PC-3 (cell line): ENCODE data around the gene SLC24A3. TPM values are rescaled to one million over a fixed set of nuclear protein-coding genes. Genes with fewer than 3 reads are reported as not detected.

ENCODE experiments used
- ATAC-seq: fragments of 200-7000 bp; cut with Tn5 transposase; 2 replicates; pipeline ENCODE4 v1.9.1; 2020; ENCODE audit warnings: mild to moderate bottlenecking, moderate library complexity
- BruUV-seq: library from RNA; stranded (reverse); fragments of 400-500 nt; replicated peaks from 2 replicates; lab custom pipeline; 2021; lab: Mats Ljungman, UMichigan
- CTCF ChIA-PET: fragments of 300-600 bp; sonication (Branson Sonifier 250); formaldehyde crosslinking; loops from one replicate; lab custom pipeline; 2022; ENCODE audit warnings: antibody characterized with exemption; lab: Charles Lee
- POLR2A ChIA-PET: fragments of 300-600 bp; sonication (Branson Sonifier 250); formaldehyde crosslinking; loops from one replicate; lab custom pipeline; 2022; ENCODE audit warnings: antibody characterized with exemption; ENCODE audit not compliant: unreplicated experiment; lab: Charles Lee
- DNase-seq: peaks from one replicate; pipeline ENCODE4 v3.0.0-alpha.2; 2015
- H2AFZ ChIP-seq: fragments of 300-600 bp; sonication (generic); 2 replicates; pipeline ENCODE4 v1.6.0; 2016; ENCODE audit warnings: antibody characterized with exemption, low read length
- H3F3A ChIP-seq: fragments of 300-600 bp; sonication (generic); one replicate; pipeline ENCODE4 v1.6.0; 2017; ENCODE audit warnings: antibody characterized with exemption, low read length, control low read depth, mild to moderate bottlenecking; ENCODE audit not compliant: unreplicated experiment
- H3K27ac ChIP-seq: fragments of 300-600 bp; sonication (generic); 2 replicates; pipeline ENCODE4 v1.5.1; 2016; ENCODE audit warnings: mild to moderate bottlenecking, low read length
- H3K27me3 ChIP-seq: fragments of 300-600 bp; sonication (generic); 2 replicates; pipeline ENCODE4 v1.6.1; 2016; ENCODE audit warnings: low read length, mixed read lengths
- H3K36me3 ChIP-seq: fragments of 300-600 bp; sonication (generic); 2 replicates; pipeline ENCODE4 v1.6.1; 2016; ENCODE audit warnings: low read depth, mixed run types, low read length, mixed read lengths
- H3K4me1 ChIP-seq: fragments of 300-600 bp; sonication (generic); 2 replicates; pipeline ENCODE4 v1.5.1; 2016; ENCODE audit warnings: low read length; ENCODE audit not compliant: insufficient read depth
- H3K4me2 ChIP-seq: fragments of 300-600 bp; sonication (generic); 2 replicates; pipeline ENCODE4 v1.6.0; 2016; ENCODE audit warnings: low read length
- H3K4me3 ChIP-seq: fragments of 300-600 bp; sonication (generic); 2 replicates; pipeline ENCODE4 v1.5.1; 2016; ENCODE audit warnings: mild to moderate bottlenecking, low read length, mixed read lengths
- H3K79me2 ChIP-seq: fragments of 300-600 bp; sonication (generic); 2 replicates; pipeline ENCODE4 v1.6.1; 2017; ENCODE audit warnings: low read length, mixed read lengths
- H3K9ac ChIP-seq: fragments of 300-600 bp; sonication (generic); 2 replicates; pipeline ENCODE4 v1.6.0; 2016; ENCODE audit warnings: mild to moderate bottlenecking, low read length
- H3K9me2 ChIP-seq: fragments of 300-600 bp; sonication (generic); replicated peaks from 2 replicates; pipeline ENCODE4 v1.6.1; 2016; ENCODE audit warnings: mixed run types, low read length, mixed read lengths
- H3K9me3 ChIP-seq: fragments of 300-600 bp; sonication (generic); 2 replicates; pipeline ENCODE4 v1.6.1; 2016; ENCODE audit warnings: low read length, mixed read lengths
- H4K20me1 ChIP-seq: fragments of 300-600 bp; sonication (generic); 2 replicates; pipeline ENCODE4 v1.6.1; 2016; ENCODE audit warnings: low read length, mixed read lengths
- EZH2 ChIP-seq: fragments of 300-600 bp; sonication (generic); IDR thresholded peaks from one replicate; pipeline ENCODE4 v1.6.1; 2017; ENCODE audit warnings: antibody characterized with exemption, mild to moderate bottlenecking, low read length; ENCODE audit not compliant: unreplicated experiment
- EZH2phosphoT487 ChIP-seq: fragments of 300-600 bp; sonication (generic); IDR thresholded peaks from 2 replicates; pipeline ENCODE4 v1.6.1; 2018; ENCODE audit warnings: mild to moderate bottlenecking, antibody characterized with exemption, low read length, borderline replicate concordance
- intact Hi-C: fragments of 100-400 bp; cut with micrococcal nuclease; formaldehyde crosslinking; loops from 2 replicates; pipeline ENCODE4 v1.9.0; 2023
- total RNA-seq: library from RNA; depleted of rRNA; stranded (reverse); fragments of >200 nt; gene quantifications from 2 replicates; pipeline ENCODE4 v1.2.3, GENCODE V29; 2014
- TF ChIP-seq, protein P1 (sequence below): fragments of 300-600 bp; sonication (generic); conservative IDR thresholded peaks from 2 replicates; pipeline ENCODE4 v1.5.1; 2017; ENCODE audit warnings: antibody characterized with exemption, low read depth, mild to moderate bottlenecking, low read length

SLC24A3 gene
- total RNA-seq, 1 experiment from 2014 or later, result 0.11 TPM

DNA sequence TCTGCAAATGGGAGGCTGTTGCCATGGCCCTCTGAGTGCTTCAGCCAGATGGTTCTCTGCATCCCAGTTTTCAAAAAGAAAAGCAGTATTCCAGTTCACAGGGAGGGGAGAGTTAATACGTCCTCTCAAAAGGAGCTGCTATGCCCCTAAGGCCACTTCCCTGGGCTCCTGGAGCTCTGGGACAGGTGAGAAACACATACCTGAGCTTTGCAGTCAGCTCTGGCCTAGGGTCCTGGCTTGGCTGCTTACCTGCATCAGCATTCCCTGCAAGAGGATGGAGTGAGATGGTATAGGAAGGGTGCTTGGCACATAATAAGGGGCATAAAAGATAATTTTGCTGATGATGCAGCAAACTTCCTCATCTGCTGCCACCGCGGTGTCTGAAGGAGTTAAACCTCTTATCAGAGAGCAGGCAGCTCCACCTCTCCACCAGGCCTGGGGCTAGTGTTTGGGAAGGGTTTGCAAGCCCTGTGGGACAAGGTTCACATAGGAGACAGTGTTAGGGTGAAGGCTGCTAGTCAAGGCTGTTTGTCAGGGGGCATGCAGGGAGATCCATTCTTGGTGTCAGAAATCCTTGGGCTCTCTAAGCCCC lies 62.7 kb downstream of the SLC24A3 start:
- CTCF ChIA-PET, result no interaction called here
- Histone ChIP-seq H2AFZ (no peak overlapping the region), H3K27ac (no peak overlapping the region), H3K4me1 (no peaks in the 10 kb centered on the region), H3K79me2 (no peaks in the 10 kb centered on the region), H3K9me3 (no peaks in the 10 kb centered on the region), H3K36me3 (no peaks in the 10 kb centered on the region), H3K4me2 (no peak overlapping the region), H3K9ac (no peak overlapping the region), H3K27me3 (peaks cover 77% of the 10 kb centered on the region), H3K9me2 (no peaks in the 10 kb centered on the region), H3F3A (no peaks in the 10 kb centered on the region), H4K20me1 (no peaks in the 10 kb centered on the region), H3K4me3 (no peak overlapping the region)
- no peak for TF ChIP-seq EZH2phosphoT487
- no peak for TF ChIP-seq EZH2
- TF ChIP-seq, protein P1, sequence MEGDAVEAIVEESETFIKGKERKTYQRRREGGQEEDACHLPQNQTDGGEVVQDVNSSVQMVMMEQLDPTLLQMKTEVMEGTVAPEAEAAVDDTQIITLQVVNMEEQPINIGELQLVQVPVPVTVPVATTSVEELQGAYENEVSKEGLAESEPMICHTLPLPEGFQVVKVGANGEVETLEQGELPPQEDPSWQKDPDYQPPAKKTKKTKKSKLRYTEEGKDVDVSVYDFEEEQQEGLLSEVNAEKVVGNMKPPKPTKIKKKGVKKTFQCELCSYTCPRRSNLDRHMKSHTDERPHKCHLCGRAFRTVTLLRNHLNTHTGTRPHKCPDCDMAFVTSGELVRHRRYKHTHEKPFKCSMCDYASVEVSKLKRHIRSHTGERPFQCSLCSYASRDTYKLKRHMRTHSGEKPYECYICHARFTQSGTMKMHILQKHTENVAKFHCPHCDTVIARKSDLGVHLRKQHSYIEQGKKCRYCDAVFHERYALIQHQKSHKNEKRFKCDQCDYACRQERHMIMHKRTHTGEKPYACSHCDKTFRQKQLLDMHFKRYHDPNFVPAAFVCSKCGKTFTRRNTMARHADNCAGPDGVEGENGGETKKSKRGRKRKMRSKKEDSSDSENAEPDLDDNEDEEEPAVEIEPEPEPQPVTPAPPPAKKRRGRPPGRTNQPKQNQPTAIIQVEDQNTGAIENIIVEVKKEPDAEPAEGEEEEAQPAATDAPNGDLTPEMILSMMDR, result no peak
- POLR2A ChIA-PET, result no interaction called here
- DNase-seq, result no peak
- no peak for ATAC-seq
- no TSS peak for BruUV-seq
- intact Hi-C loops, result no loop called here

DNA sequence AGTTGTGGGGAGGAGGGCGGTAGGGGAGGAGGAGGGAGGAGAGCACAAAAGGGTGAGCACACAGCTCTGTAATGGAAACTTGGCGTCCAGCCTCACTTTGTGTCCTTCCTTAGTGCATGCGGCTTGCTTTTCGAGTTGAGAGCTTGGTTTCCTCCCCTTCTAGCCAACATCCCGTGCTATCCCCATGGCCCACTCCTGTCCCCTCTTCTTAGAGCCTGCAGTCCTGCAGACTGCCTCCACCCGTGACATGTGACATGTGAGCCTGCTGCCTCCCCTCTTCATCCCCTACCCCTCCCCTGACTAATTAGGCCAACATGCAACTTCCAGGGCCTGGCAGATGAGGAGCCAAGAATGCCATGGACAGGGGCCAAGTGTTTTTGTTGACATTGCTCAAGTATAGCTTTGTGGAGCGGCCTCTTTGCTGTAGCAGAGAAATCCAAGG lies 63.2 kb downstream of the SLC24A3 start:
- Histone ChIP-seq H3K27me3 (peaks cover 83% of the 10 kb centered on the region), H3K9ac (no peak overlapping the region), H3K9me2 (no peaks in the 10 kb centered on the region), H4K20me1 (no peaks in the 10 kb centered on the region), H3K4me3 (no peak overlapping the region), H3K79me2 (no peaks in the 10 kb centered on the region), H3K4me1 (no peaks in the 10 kb centered on the region), H3K36me3 (no peaks in the 10 kb centered on the region), H3K9me3 (no peaks in the 10 kb centered on the region), H3F3A (no peaks in the 10 kb centered on the region), H3K27ac (no peak overlapping the region), H3K4me2 (no peak overlapping the region), H2AFZ (no peak overlapping the region)
- ChIA-PET POLR2A (no interaction called here), CTCF (no interaction called here)
- no TSS peak for BruUV-seq
- DNase-seq, result no peak
- intact Hi-C loops, result no loop called here
- ATAC-seq, result no peak
- TF ChIP-seq EZH2phosphoT487, result no peak
- TF ChIP-seq, protein P1, result no peak
- no peak for TF ChIP-seq EZH2

DNA sequence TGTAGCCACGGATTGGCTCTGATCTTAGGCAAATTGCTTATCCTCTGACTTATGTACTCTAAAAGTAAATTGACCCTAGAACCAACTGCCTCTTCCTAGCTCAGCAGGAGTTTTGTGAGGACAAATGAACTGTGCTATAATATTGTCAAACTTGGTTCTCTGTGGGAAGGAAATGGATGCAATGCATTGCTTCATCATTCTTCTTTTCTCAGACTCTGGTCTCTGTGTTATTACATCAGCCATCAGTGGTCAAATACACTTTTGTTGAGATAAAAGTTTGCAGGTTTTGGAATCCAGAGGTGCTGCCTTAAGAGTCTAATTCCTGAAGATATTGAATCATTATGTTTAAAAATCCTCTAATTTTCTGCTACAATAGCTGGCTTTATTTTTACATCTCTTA lies 64.9 kb downstream of the SLC24A3 start:
- ChIA-PET POLR2A (no interaction called here), CTCF (no interaction called here)
- no peaks in the 10 kb centered on the region for H3K36me3 ChIP-seq
- H3K4me3 ChIP-seq, result no peak overlapping the region
- peaks cover 91% of the 10 kb centered on the region for H3K27me3 ChIP-seq
- no peaks in the 10 kb centered on the region for H4K20me1 ChIP-seq
- H3K4me2 ChIP-seq, result no peak overlapping the region
- no peaks in the 10 kb centered on the region for H3K9me2 ChIP-seq
- TF ChIP-seq, protein P1, result no peak
- TF ChIP-seq EZH2 (no peak), EZH2phosphoT487 (no peak)
- H3K9me3 ChIP-seq, result no peaks in the 10 kb centered on the region
- H3K4me1 ChIP-seq, result no peaks in the 10 kb centered on the region
- ATAC-seq, result no peak
- H2AFZ ChIP-seq, result no peak overlapping the region
- BruUV-seq, result no TSS peak
- H3F3A ChIP-seq, result no peaks in the 10 kb centered on the region
- intact Hi-C loops, result no loop called here
- H3K27ac ChIP-seq, result no peak overlapping the region
- no peaks in the 10 kb centered on the region for H3K79me2 ChIP-seq
- DNase-seq, result no peak
- no peak overlapping the region for H3K9ac ChIP-seq
